GM19025 (cell line): ENCODE data around the gene SLC35A2.
"Not testable (repeated sequence)": the region's sequence is repeated elsewhere in the genome, so short reads cannot be mapped to it uniquely, and the experiment has no call there.

ENCODE experiments used
- ATAC-seq: cut with Tn5 transposase; IDR thresholded peaks from one replicate; pipeline ENCODE4 v1.9.1; 2021; ENCODE audit warnings: mild to moderate bottlenecking, low read depth, moderate library complexity; ENCODE audit not compliant: unreplicated experiment

The SLC35A2 gene

GRCh38 chrX:48854121-48854804 lies 57.2 kb downstream of the SLC35A2 start:
- ATAC-seq = not testable (repeated sequence)

- not testable (repeated sequence) for ATAC-seq
Observed at GRCh38 chrX:48853494-48853893, 58.0 kb downstream of the SLC35A2 start.
